ENCODE measurements around the gene CDH2. TPM values are rescaled to one million over a fixed set of nuclear protein-coding genes. Genes with fewer than 3 reads are reported as not detected.

The CDH2 gene
- total and polyA plus RNA-seq, 4 donors = 0.14 to 5.0 (median 0.87) TPM

GRCh38 chr18:28128659-28128980 is 48.3 kb downstream of the CDH2 start:
- WGBS, 2 donors = 86 to 90% methylated on average over 3 of the region's 3 CpGs
- no peak for TF ChIP-seq CTCF (IDR thresholded peaks at IDR 0.05; ENCODE audit: control extremely low read depth, extremely low read depth)
- Histone ChIP-seq H3K9me3 (ENCODE audit: control insufficient read depth in 4 of 4, insufficient read depth in 3 of 4, low read length in 3 of 4) (no peaks in the 10 kb centered on the region), H3K27me3 (ENCODE audit: control insufficient read depth in 3 of 3, insufficient read depth in 3 of 3, low read length in 2 of 3) (no peaks in the 10 kb centered on the region), H3K9ac (ENCODE audit: insufficient read depth in 1 of 2, low read length in 2 of 2) (no peak overlapping the region), H3K4me3 (no peak overlapping the region), H3K4me1 (ENCODE audit: control insufficient read depth in 5 of 5, insufficient read depth in 5 of 5, low read length in 5 of 5) (peaks cover 0 to 15% (median 0%) of the 10 kb centered on the region in 5 donors), H3K27ac (ENCODE audit: low read depth in 1 of 2, low read length in 1 of 2) (peak overlapping the region in 1 of 2 donors; percentile 69), H3K36me3 (ENCODE audit: control insufficient read depth in 4 of 4, insufficient read depth in 4 of 4, low read length in 4 of 4) (no peaks in the 10 kb centered on the region)
- DNase-seq = no peak
- no peak for ATAC-seq (ENCODE audit: insufficient read depth, low FRiP score)

- DNase-seq (no peak), ATAC-seq (ENCODE audit: insufficient read depth, low FRiP score) (no peak)
- no peak overlapping the region for H3K9ac ChIP-seq (ENCODE audit: insufficient read depth in 1 of 2, low read length in 2 of 2)
- 87 to 89% methylated on average over 5 of the region's 5 CpGs for WGBS, 2 donors
- no peaks in the 10 kb centered on the region for H3K36me3 ChIP-seq (ENCODE audit: control insufficient read depth in 4 of 4, insufficient read depth in 4 of 4, low read length in 4 of 4)
- no peak overlapping the region for H3K4me3 ChIP-seq
- peak overlapping the region in 1 of 2 donors; percentile 74 for H3K27ac ChIP-seq (ENCODE audit: low read depth in 1 of 2, low read length in 1 of 2)
- H3K27me3 ChIP-seq (ENCODE audit: control insufficient read depth in 3 of 3, insufficient read depth in 3 of 3, low read length in 2 of 3) = no peaks in the 10 kb centered on the region
- H3K9me3 ChIP-seq (ENCODE audit: control insufficient read depth in 4 of 4, insufficient read depth in 3 of 4, low read length in 3 of 4) = no peaks in the 10 kb centered on the region
- TF ChIP-seq CTCF (IDR thresholded peaks at IDR 0.05; ENCODE audit: control extremely low read depth, extremely low read depth) = no peak
- H3K4me1 ChIP-seq (ENCODE audit: control insufficient read depth in 5 of 5, insufficient read depth in 5 of 5, low read length in 5 of 5) = peaks cover 0 to 17% (median 0%) of the 10 kb centered on the region in 5 donors
Observed at GRCh38 chr18:28127763-28128658, 48.9 kb downstream of the CDH2 start.

- H3K27ac ChIP-seq (ENCODE audit: low read depth in 1 of 2, low read length in 1 of 2) = peak overlapping the region in 1 of 2 donors; percentile 74
- ATAC-seq (ENCODE audit: insufficient read depth, low FRiP score) (no peak), DNase-seq (no peak)
- H3K27me3 ChIP-seq (ENCODE audit: control insufficient read depth in 3 of 3, insufficient read depth in 3 of 3, low read length in 2 of 3) = no peaks in the 10 kb centered on the region
- no peak overlapping the region for H3K9ac ChIP-seq (ENCODE audit: insufficient read depth in 1 of 2, low read length in 2 of 2)
- WGBS, 2 donors = 97 to 99% methylated on average over 6 of the region's 6 CpGs
- no peak overlapping the region for H3K4me3 ChIP-seq
- no peaks in the 10 kb centered on the region for H3K36me3 ChIP-seq (ENCODE audit: control insufficient read depth in 4 of 4, insufficient read depth in 4 of 4, low read length in 4 of 4)
- H3K9me3 ChIP-seq (ENCODE audit: control insufficient read depth in 4 of 4, insufficient read depth in 3 of 4, low read length in 3 of 4) = no peaks in the 10 kb centered on the region
- no peak for TF ChIP-seq CTCF (IDR thresholded peaks at IDR 0.05; ENCODE audit: control extremely low read depth, extremely low read depth)
- H3K4me1 ChIP-seq (ENCODE audit: control insufficient read depth in 5 of 5, insufficient read depth in 5 of 5, low read length in 5 of 5) = peaks cover 0 to 10% (median 0%) of the 10 kb centered on the region in 5 donors
Observed at GRCh38 chr18:28127228-28127627, 49.7 kb downstream of the CDH2 start.
